ENCODE results near the gene GOLGA6L2. TPM values are rescaled to one million over a fixed set of nuclear protein-coding genes. Genes with fewer than 3 reads are reported as not detected.
"Not testable (repeated sequence)": the region's sequence is repeated elsewhere in the genome, so short reads cannot be mapped to it uniquely, and the experiment has no call there.

GOLGA6L2 gene
- total RNA-seq, 2 donors from 2014 or later = not detected

DNA sequence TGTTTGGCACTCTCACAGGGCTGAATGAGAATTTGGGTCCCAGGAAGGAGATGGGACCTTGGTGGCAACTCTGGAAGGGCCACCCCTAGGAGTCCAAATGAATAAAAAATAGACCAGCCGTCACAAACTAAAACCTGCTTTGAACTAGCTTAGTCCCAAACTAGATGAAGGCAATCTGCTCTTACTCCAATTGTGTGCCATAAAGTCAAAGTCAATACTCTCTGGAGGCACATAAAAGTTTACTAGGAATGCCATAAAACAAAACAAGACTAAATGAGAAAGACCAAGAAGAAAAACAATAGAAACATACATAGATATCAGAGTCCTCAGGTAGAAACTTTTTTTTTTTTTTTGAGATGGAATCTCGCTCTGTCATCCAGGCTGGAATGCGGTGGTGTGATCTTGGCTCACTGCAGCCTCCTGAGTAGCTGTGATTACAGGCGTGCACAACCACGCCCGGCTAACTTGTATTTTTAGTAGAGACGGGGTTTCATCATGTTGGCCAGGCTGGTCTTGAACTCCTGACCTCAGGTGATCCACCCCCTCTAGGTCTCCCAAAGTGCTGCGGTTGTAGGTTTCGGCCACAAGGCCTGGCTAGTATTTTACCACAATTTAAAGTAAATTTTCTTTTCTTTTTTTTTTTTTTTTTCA is 8.1 kb downstream of the GOLGA6L2 start:
- no peaks in the 10 kb centered on the region for H3K36me3 ChIP-seq
- peak overlapping the region in 1 of 2 donors; percentile 26 for H3K9ac ChIP-seq (ENCODE audit: low read depth in 2 of 2, low read length in 2 of 2)
- H3K4me3 ChIP-seq = no peak overlapping the region
- H3K27me3 ChIP-seq = no peaks in the 10 kb centered on the region
- peaks cover 3% of the 10 kb centered on the region for H3K4me1 ChIP-seq
- intact Hi-C loops (cut with DNase I) = no loop called here
- H3K27ac ChIP-seq = no peak overlapping the region
- peak; percentile 44 for DNase-seq
- TF ChIP-seq, protein P1, sequence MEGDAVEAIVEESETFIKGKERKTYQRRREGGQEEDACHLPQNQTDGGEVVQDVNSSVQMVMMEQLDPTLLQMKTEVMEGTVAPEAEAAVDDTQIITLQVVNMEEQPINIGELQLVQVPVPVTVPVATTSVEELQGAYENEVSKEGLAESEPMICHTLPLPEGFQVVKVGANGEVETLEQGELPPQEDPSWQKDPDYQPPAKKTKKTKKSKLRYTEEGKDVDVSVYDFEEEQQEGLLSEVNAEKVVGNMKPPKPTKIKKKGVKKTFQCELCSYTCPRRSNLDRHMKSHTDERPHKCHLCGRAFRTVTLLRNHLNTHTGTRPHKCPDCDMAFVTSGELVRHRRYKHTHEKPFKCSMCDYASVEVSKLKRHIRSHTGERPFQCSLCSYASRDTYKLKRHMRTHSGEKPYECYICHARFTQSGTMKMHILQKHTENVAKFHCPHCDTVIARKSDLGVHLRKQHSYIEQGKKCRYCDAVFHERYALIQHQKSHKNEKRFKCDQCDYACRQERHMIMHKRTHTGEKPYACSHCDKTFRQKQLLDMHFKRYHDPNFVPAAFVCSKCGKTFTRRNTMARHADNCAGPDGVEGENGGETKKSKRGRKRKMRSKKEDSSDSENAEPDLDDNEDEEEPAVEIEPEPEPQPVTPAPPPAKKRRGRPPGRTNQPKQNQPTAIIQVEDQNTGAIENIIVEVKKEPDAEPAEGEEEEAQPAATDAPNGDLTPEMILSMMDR (IDR thresholded peaks at IDR 0.05) = no peak
- no peaks in the 10 kb centered on the region for H3K9me3 ChIP-seq

- Histone ChIP-seq H3K9me3 (no peaks in the 10 kb centered on the region), H3K36me3 (no peaks in the 10 kb centered on the region), H3K4me1 (peaks cover 3% of the 10 kb centered on the region), H3K27ac (no peak overlapping the region), H3K27me3 (no peaks in the 10 kb centered on the region), H3K4me3 (no peak overlapping the region), H3K9ac (ENCODE audit: low read depth in 2 of 2, low read length in 2 of 2) (no peak overlapping the region)
- TF ChIP-seq, protein P1 (IDR thresholded peaks at IDR 0.05) = no peak
- no peak for DNase-seq
- intact Hi-C loops (cut with DNase I) = no loop called here
Measured at GRCh38 chr15:23437673-23438072, 9.4 kb downstream of the GOLGA6L2 start.

DNA sequence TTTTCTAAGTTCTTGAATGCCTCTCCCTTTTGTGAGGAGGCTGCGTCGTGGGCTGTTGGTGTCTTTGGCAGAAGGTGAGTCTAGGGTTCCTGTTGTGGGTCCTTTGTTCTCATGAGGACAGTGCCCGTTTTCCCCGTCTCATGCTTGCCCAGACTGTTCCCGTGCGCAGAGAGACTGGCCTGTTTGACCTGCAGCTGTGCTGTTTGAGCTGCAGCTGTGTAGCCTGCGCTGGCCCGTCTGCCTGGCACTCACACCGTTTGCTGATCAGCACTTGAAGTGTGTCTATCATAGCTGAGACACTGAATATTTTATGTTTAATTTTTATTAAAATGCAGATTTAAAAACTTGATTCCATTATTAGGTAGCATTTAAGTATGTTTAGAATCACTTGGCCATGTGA is 9.9 kb downstream of the GOLGA6L2 start:
- H3K27ac ChIP-seq = no peak overlapping the region
- TF ChIP-seq, protein P1 (IDR thresholded peaks at IDR 0.05) = no peak
- H3K36me3 ChIP-seq = no peaks in the 10 kb centered on the region
- no peaks in the 10 kb centered on the region for H3K9me3 ChIP-seq
- DNase-seq = no peak
- intact Hi-C loops (cut with DNase I) = no loop called here
- H3K27me3 ChIP-seq = no peaks in the 10 kb centered on the region
- H3K4me3 ChIP-seq = no peak overlapping the region
- H3K4me1 ChIP-seq = peaks cover 3% of the 10 kb centered on the region
- H3K9ac ChIP-seq (ENCODE audit: low read depth in 2 of 2, low read length in 2 of 2) = no peak overlapping the region

GRCh38 chr15:23436421-23436820 is 10.6 kb downstream of the GOLGA6L2 start:
- no peak for DNase-seq
- H3K4me3 ChIP-seq = no peak overlapping the region
- TF ChIP-seq, protein P1 (IDR thresholded peaks at IDR 0.05) = no peak
- H3K9ac ChIP-seq (ENCODE audit: low read depth in 2 of 2, low read length in 2 of 2) = no peak overlapping the region
- H3K4me1 ChIP-seq = peaks cover 3% of the 10 kb centered on the region
- H3K9me3 ChIP-seq = no peaks in the 10 kb centered on the region
- intact Hi-C loops (cut with DNase I) = no loop called here
- H3K36me3 ChIP-seq = no peaks in the 10 kb centered on the region
- H3K27ac ChIP-seq = no peak overlapping the region
- no peaks in the 10 kb centered on the region for H3K27me3 ChIP-seq

DNA sequence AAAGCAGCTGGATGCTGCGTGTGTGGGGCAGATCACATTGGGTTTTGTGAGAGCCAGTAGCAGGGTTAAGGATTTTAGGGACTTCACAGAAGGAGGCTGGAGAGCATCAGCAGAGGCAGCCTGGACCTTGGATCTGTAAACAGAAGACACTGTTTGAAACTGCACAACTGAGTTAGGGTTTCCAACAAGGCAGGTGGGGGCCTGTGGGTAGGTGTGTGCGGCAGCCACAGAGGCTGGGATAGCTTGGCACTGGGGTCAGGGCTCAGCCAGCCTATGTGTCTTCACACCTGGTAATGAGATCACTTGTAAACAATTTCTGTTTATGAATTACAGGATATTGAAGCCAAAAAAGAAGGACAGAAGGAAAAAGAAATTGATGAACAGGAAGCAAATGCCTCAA is 12.3 kb downstream of the GOLGA6L2 start:
- H3K9ac ChIP-seq (ENCODE audit: low read depth in 2 of 2, low read length in 2 of 2); H3K4me1 ChIP-seq; intact Hi-C loops (cut with DNase I); H3K4me3 ChIP-seq; H3K27ac ChIP-seq; H3K27me3 ChIP-seq; DNase-seq; H3K36me3 ChIP-seq; H3K9me3 ChIP-seq: not testable (repeated sequence)

DNA sequence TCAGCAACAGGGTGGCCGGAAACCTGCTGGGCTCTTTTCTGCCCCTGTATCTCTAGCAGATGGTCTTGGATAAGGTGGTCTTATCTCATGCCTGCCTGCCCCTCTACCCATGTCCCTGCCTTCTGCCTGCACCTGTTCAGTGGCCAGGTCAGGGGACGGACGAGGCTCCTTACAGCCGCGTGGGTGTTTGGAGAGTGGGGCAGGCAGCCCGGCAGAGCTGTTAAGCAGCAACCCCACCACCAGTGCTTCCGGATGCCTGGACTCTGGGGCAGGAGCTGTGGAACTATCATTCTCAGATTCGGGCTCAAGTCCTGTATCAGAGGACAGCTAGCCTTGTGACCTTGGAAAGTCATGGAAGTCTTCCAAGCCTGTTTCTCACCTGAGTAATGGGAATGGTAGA is 21.7 kb downstream of the GOLGA6L2 start:
- H3K4me3 ChIP-seq; intact Hi-C loops (cut with DNase I); DNase-seq: not testable (repeated sequence)

More for the DNA sequence above, 21.7 kb downstream of the GOLGA6L2 start:
- H3K9me3 ChIP-seq; H3K27me3 ChIP-seq; H3K4me1 ChIP-seq; H3K27ac ChIP-seq; H3K9ac ChIP-seq (ENCODE audit: low read depth in 2 of 2, low read length in 2 of 2); H3K36me3 ChIP-seq: not testable (repeated sequence)

Measured in colonic mucosa (tissue), 4 donors.